ENCODE results near the gene PLEKHA1. TPM values are rescaled to one million over a fixed set of nuclear protein-coding genes. Genes with fewer than 3 reads are reported as not detected.
A peak's percentile ranks its signal among the peaks of the same experiment; 100 is the strongest.

The PLEKHA1 gene
- total and polyA plus RNA-seq, 2 of the 13 experiments (the other 11 are each of a cell fraction or from before 2014, with no cell fraction given) = 32.2 to 53.3 TPM

- TF ChIP-seq MAX (IDR thresholded peaks at IDR 0.05) = peak; percentile 36; the same call in 1 of the 2 replicates
- TF ChIP-seq IRX3 (CRISPR knock-in tag; IDR thresholded peaks at IDR 0.05; ENCODE audit: borderline replicate concordance, low read depth) = no peak
- no peak for TF ChIP-seq ZNF318 (CRISPR knock-in tag; IDR thresholded peaks at IDR 0.05)
- no peak for TF ChIP-seq ZNF552 (CRISPR knock-in tag; IDR thresholded peaks at IDR 0.05; ENCODE audit: borderline replicate concordance)
- no peak for TF ChIP-seq ELF1 (CRISPR knock-in tag; IDR thresholded peaks at IDR 0.05)
- no peak for TF ChIP-seq ZNF34 (CRISPR knock-in tag; IDR thresholded peaks at IDR 0.05; ENCODE audit: borderline replicate concordance)
- TF ChIP-seq ZMYM3 (CRISPR knock-in tag; IDR thresholded peaks at IDR 0.05) = no peak
Measured at GRCh38 chr10:122350893-122351292, 23.6 kb upstream of the PLEKHA1 start (continued).
